Right cardiac atrium (tissue), 5 donors: ENCODE results near the gene RIF1. TPM values are rescaled to one million over a fixed set of nuclear protein-coding genes. Genes with fewer than 3 reads are reported as not detected.

Experiments
- ATAC-seq, 2 donors: fragments of 200-7000 bp; cut with Tn5 transposase; one replicate each; pipeline versions ENCODE4 v1.8.0 to v1.9.1; 2020; ENCODE audit warnings: moderate library complexity in 2 of 2, mild to moderate bottlenecking in 1 of 2
- DNase-seq, 3 donors: peaks; one replicate each; pipeline ENCODE4 v3.0.0-alpha.2; 2020
- H3K27ac ChIP-seq: one replicate; pipeline ENCODE4 v1.5.1; 2013; ENCODE audit warnings: mild to moderate bottlenecking, low read length, control low read depth, moderate library complexity
- H3K27me3 ChIP-seq: one replicate; pipeline ENCODE4 v1.6.1; 2013; ENCODE audit not compliant: control insufficient read depth, insufficient read depth
- H3K4me1 ChIP-seq: one replicate; pipeline ENCODE4 v1.6.1; 2013; ENCODE audit warnings: low read length; ENCODE audit not compliant: control insufficient read depth, insufficient read depth
- H3K4me3 ChIP-seq: one replicate; pipeline ENCODE4 v1.5.1; 2013; ENCODE audit warnings: low read length, control low read depth
- H3K9me3 ChIP-seq: one replicate; pipeline ENCODE4 v1.6.1; 2013; ENCODE audit warnings: low read length; ENCODE audit not compliant: control insufficient read depth
- WGBS: extraction: QIAGEN DNeasy Blood & Tissue Kit; methylation state at CpG from one replicate; pipeline ENCODE4 v1.1.7; 2013; 5-methylcytosine and 5-hydroxymethylcytosine counted together
- intact Hi-C, 4 donors: fragments of 100-400 bp; cut with DNase I; formaldehyde crosslinking; loops; one replicate each; pipeline versions ENCODE4 v1.11.0 to v1.14.0; 2022 to 2023
- polyA plus RNA-seq: library from polyadenylated mRNA; stranded (reverse); fragments of 200-250 nt; gene quantifications from one replicate; pipeline ENCODE4 v1.2.3, GENCODE V29; 2013
- total RNA-seq, 4 donors: library from RNA; stranded (reverse); fragmentation: NEBNext Ultra II Directional; extraction: Animal tissue kit (Norgen Biotek cat#: 25700); gene quantifications; one replicate each; pipeline ENCODE4 v1.2.1, GENCODE V29; 2021
- donor health status: healthy with polysubstance abuse.
- donor health status: DM: no; HTN: yes; CAD: no.
- donor health status: DM: no; HTN: no; CAD: no.
- donor health status: DM: no; HTN: yes; CAD: no; lungs with severe emphysema.
- donor health status: DM: yes; HTN: yes; CAD: no.

Gene RIF1
- total and polyA plus RNA-seq, 5 donors = 2.8 to 18.9 (median 17.7) TPM

DNA sequence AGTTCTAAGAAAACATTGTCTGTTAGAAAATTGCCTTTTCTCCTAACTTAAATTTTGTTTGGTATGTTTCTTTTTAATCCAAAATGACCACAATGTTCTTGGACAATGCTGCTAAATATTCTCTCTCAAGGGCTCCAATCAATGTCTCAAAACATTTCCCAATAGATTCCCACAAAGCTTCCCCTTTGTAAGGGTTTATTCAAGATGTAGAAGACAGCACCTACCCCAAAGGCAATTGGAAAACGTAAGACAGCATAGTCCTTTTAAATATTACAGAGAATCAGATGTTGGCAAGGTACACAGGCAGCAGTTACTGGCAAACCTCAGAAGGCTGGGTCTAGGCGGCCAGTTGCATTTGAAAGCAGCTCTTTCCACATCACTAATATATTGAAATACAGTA is 18.3 kb upstream of the RIF1 start:
- Histone ChIP-seq H3K27me3 (no peaks in the 10 kb centered on the region), H3K4me3 (no peak overlapping the region), H3K4me1 (no peaks in the 10 kb centered on the region), H3K27ac (no peak overlapping the region), H3K9me3 (no peaks in the 10 kb centered on the region)
- intact Hi-C loops = no loop called here
- 76% methylated on average over 2 of the region's 2 CpGs for WGBS
- ATAC-seq (no peak), DNase-seq (no peak)

DNA sequence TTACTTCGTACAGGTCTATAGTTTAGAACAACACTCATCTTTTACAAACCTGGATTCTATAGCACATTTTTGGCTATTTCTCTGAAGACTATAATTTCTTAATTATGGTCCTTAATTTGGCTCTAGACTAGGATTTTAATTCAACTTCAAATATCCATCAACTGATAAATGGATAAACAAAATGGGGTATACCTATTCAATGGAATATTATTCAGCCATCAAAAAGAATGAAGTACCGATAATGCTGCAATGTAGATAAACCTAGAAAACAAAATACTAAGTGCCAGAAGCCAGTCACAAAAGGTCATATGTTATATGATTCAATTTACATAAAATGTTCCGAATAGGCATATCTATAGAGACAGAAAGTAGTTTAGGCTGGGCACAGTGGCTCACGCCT is 15.2 kb upstream of the RIF1 start:
- Histone ChIP-seq H3K4me3 (no peak overlapping the region), H3K9me3 (no peaks in the 10 kb centered on the region), H3K4me1 (no peaks in the 10 kb centered on the region), H3K27me3 (no peaks in the 10 kb centered on the region), H3K27ac (no peak overlapping the region)
- 87% methylated on average over 4 of the region's 4 CpGs for WGBS
- no peak for DNase-seq
- intact Hi-C loops = no loop called here
- ATAC-seq = no peak

DNA sequence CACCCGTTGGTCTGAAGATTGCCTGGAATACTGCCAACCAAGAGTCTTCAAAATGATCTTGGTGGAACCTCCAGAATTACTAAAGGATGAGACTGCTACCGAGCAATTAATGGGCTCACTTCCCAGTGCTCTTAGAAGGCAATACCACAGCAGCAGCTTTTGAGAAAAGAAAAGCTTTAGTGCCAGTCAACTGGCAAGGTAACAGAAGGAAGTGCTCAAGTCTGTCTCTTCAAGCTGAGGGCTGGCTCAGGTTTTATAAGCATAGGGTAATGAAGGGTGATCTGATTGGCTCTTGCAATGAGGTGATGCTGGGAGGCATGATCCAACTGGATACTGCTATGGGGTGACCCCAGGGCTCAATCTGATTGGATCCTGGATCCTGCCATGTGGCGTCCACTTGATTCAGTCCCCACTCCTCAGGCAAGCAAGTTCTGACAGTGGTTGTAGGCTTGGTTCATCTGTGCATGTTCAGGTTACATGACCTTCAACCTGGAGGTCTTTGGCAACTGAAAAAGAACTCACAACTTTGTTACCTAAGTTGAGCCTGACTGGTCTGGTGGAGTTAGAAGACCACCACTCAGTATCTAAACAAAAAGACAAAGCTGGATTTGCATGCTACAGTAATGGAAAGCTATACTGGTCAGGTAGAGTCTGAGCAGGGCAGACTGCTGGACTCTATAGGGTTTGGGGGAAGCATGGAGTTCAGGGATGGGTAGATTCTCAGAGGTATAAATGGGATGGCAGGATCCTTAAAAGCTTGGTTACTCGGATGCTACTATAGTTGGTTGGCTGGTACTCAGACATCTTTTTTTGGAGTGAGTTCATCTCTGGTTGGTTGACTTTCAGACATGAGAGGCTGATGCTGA is 14.0 kb upstream of the RIF1 start:
- 90% methylated on average over 4 of the region's 4 CpGs for WGBS
- no peak for DNase-seq
- Histone ChIP-seq H3K4me3 (no peak overlapping the region), H3K27me3 (no peaks in the 10 kb centered on the region), H3K27ac (no peak overlapping the region), H3K9me3 (no peaks in the 10 kb centered on the region), H3K4me1 (no peaks in the 10 kb centered on the region)
- ATAC-seq = no peak
- intact Hi-C loops = no loop called here

DNA sequence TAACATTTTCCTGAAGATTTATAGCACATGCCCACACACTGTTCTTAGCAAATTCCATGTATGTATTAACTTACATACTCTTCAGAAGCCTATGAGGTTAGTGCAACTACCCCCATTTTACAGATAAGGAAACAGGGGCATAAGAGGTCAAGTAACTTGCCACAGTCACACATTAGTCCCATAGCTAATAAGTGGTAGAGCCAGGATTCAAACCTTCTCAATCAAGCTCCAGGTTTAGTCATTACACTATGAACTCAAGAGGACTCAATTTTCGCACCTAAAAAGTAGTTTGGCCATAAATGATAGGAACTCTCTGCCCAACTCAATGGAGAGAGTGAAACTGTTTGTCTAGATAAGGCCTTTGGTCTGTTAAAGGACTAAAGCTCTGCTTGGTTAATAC is 9.7 kb upstream of the RIF1 start:
- intact Hi-C loops = no loop called here
- no peak for ATAC-seq
- 97% methylated on average over 1 of the region's 1 CpG for whole genome bisulfite sequencing

DNA sequence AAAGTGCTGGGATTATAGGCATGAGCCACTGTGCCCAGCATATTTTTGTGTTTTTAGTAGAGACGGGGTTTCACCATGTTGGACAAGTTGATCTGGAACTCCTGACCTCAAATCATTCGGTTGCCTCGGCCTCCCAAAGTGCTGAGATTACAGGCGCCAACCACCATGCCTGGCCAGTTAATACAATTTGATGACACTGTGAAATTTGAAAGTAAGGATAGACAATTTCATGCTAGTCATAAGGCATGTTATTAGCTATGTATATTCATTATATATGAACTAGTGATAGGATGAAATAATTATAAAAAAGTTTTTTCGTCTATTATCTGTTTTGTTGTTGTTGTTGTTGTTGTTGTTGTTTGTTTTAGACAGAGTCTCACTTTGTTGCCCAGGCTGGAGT is 8.6 kb upstream of the RIF1 start:
- Histone ChIP-seq H3K27me3 (no peaks in the 10 kb centered on the region), H3K4me3 (no peak overlapping the region), H3K9me3 (no peaks in the 10 kb centered on the region), H3K27ac (no peak overlapping the region), H3K4me1 (no peaks in the 10 kb centered on the region)
- ATAC-seq (no peak), DNase-seq (no peak)
- 97% methylated on average over 5 of the region's 5 CpGs for WGBS
- intact Hi-C loops = no loop called here

More for the DNA sequence above, 9.7 kb upstream of the RIF1 start:
- no peak for DNase-seq
- Histone ChIP-seq H3K9me3 (no peaks in the 10 kb centered on the region), H3K27ac (no peak overlapping the region), H3K27me3 (no peaks in the 10 kb centered on the region), H3K4me3 (no peak overlapping the region), H3K4me1 (no peaks in the 10 kb centered on the region)

GRCh38 chr2:151403914-151404313 is 5.8 kb upstream of the RIF1 start:
- Histone ChIP-seq H3K27me3 (no peaks in the 10 kb centered on the region), H3K27ac (no peak overlapping the region), H3K4me1 (no peaks in the 10 kb centered on the region), H3K9me3 (no peaks in the 10 kb centered on the region), H3K4me3 (no peak overlapping the region)
- intact Hi-C loops = no loop called here
- ATAC-seq = no peak
- 28% methylated on average over 4 of the region's 4 CpGs for WGBS
- DNase-seq = no peak

- no peak for ATAC-seq
- intact Hi-C loops = no loop called here
- WGBS = 85% methylated on average over 4 of the region's 4 CpGs
- Histone ChIP-seq H3K4me3 (no peak overlapping the region), H3K4me1 (no peaks in the 10 kb centered on the region), H3K9me3 (no peaks in the 10 kb centered on the region), H3K27me3 (no peaks in the 10 kb centered on the region), H3K27ac (no peak overlapping the region)
- no peak for DNase-seq
Observed at GRCh38 chr2:151405376-151405775, 4.3 kb upstream of the RIF1 start.

GRCh38 chr2:151407281-151407680 is 2.4 kb upstream of the RIF1 start:
- no peak for DNase-seq
- Histone ChIP-seq H3K27me3 (no peaks in the 10 kb centered on the region), H3K4me1 (no peaks in the 10 kb centered on the region), H3K27ac (no peak overlapping the region), H3K9me3 (no peaks in the 10 kb centered on the region), H3K4me3 (no peak overlapping the region)
- intact Hi-C loops = no loop called here
- no peak for ATAC-seq

DNA sequence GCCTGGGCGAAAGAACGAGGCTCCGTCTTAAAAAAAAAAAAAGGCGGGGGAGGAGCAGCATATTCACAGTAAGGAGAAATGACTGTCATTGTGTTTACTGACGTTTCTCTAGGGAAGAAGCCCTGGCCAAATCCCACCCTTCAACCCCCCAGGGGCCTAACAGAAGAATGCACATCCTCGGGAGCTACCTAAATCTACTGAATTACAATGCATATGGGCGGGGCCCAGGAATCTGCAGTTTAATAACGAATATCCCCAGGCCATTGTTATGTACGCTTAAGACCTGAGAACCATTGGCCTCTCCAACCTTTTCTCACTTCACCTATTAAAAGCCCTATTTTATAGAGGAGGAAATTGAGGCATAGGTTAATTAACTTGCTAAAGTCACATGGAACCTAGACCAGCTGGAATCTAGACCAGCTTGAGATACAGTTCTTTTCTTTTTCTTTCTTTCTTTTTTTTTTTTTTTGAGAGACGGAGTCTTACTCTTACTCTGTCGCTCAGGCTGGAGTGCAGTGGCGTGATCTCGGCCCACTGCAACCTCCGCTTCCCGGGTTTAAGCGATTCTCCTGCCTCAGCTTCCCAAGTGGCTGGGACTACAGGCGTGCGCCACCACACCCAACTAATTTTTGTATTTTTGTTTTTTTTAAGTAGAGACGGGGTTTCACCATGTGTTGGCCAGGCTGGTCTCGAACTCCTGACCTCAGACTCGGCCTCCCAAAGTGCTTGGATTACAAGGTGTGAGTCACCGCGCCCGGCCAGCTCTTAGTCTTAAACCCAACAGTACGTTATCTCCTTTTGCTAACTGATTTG is 708 bp upstream of the RIF1 start:
- intact Hi-C loops = no loop called here
- H3K4me1 ChIP-seq = no peaks in the 10 kb centered on the region
- no peak for DNase-seq
- no peak overlapping the region for H3K27ac ChIP-seq
- no peaks in the 10 kb centered on the region for H3K27me3 ChIP-seq
- H3K9me3 ChIP-seq = no peaks in the 10 kb centered on the region
- WGBS = 85% methylated on average over 25 of the region's 25 CpGs
- ATAC-seq = no peak
- H3K4me3 ChIP-seq = no peak overlapping the region

- Histone ChIP-seq H3K27me3 (no peaks in the 10 kb centered on the region), H3K4me3 (peak overlapping the region; percentile 87), H3K9me3 (no peaks in the 10 kb centered on the region), H3K4me1 (no peaks in the 10 kb centered on the region), H3K27ac (peak overlapping the region; percentile 36)
- ATAC-seq (peak in 1 of 2 donors; percentile 13), DNase-seq (no peak)
- WGBS = under 1% methylated on average over 21 of the region's 21 CpGs
- intact Hi-C loops = loop anchor here in 1 of 4 donors (10.0 kb wide), 1 partner anchor 146 kb away; the partner anchor contains the start of gene RBM43
Observed at GRCh38 chr2:151410485-151410834, 758 bp downstream of the RIF1 start.

DNA sequence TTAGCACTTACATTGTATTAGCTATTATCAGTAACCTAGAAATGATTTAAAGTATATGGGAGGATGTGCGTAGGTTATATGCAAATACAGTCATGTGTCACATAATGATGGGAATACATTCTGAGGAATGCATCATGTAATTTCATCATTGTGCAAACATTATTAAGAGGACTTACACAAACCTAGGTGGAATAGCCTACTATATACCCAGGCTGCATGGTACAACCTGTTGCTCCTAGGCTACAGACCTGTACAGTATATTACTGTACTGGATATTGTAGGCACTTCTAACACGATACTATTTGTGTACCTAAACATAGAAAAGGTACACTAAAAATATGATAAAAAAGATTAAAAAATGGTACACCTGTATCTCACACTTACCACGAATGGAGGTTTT is 7.9 kb downstream of the RIF1 start:
- H3K4me3 ChIP-seq = no peak overlapping the region
- H3K9me3 ChIP-seq = no peaks in the 10 kb centered on the region
- no peaks in the 10 kb centered on the region for H3K4me1 ChIP-seq
- WGBS = 95% methylated on average over 3 of the region's 3 CpGs
- no peak for ATAC-seq
- no peak overlapping the region for H3K27ac ChIP-seq
- DNase-seq = no peak
- no peaks in the 10 kb centered on the region for H3K27me3 ChIP-seq
- intact Hi-C loops = loop anchor here in 1 of 4 donors (10.0 kb wide), 1 partner anchor 153 kb away; the partner anchor contains the start of gene RBM43
